ENCODE data around the gene HMGCLL1.

Gene HMGCLL1

DNA sequence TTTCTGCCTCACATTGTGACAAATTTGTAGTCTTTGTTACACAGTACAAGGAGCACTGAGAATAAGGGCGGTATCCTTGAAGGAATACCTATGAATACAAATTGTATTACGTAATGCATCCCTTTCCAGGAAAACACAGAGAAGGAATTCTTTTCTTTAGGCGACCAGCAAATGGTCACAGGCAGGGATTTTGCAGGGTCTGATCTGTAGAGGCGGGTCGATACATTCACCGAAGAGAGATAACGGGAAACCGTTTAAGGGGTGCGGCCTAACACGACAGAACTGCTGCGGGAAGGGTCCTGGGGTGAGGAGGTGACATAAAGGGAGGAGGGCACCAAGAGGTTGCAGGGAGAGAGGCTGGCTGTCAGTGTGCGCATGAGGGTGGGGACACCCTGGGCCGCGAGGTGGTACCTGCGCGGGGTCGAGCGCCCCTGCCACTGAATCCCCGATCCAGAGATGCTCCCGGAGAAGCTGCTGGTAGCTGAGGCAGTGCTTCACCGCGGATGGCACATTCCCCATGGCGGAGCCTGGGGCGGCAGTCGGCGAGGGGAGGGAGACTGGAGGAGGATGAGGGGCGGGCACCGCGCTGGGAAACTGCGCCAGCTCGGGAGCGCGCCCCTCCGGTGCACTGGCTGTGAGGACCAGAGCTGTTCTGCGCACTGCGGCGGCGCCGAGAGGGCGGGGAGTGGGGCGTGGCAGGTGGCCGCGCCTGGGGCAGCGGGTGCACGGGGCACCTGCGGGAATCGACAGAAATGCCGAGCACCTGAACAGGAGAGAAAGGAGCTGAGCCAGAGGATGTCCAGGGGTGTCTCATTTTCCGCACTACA, at the start of gene HMGCLL1:
HMGCLL1 (minus strand) TSS at position 656 of the 827 bp plus-strand sequence; CDS start at position 519, 137 bp downstream.
- Mint-ChIP-seq H3K36me3 (ENCODE audit: low read depth) (no peaks in the 10 kb centered on the region), H3K4me3 (peak within 1 kb of the TSS; percentile 90 to 94 (median 92)), H3K4me1 (peaks cover 5% of the 10 kb centered on the region), H3K9me3 (no peaks in the 10 kb centered on the region), H3K27ac (peak within 1 kb of the TSS in 2 of 3 experiments; percentile 52 to 59), H3K27me3 (ENCODE audit: low read depth) (peaks cover 11% of the 10 kb centered on the region)
- TF ChIP-seq, protein P1, sequence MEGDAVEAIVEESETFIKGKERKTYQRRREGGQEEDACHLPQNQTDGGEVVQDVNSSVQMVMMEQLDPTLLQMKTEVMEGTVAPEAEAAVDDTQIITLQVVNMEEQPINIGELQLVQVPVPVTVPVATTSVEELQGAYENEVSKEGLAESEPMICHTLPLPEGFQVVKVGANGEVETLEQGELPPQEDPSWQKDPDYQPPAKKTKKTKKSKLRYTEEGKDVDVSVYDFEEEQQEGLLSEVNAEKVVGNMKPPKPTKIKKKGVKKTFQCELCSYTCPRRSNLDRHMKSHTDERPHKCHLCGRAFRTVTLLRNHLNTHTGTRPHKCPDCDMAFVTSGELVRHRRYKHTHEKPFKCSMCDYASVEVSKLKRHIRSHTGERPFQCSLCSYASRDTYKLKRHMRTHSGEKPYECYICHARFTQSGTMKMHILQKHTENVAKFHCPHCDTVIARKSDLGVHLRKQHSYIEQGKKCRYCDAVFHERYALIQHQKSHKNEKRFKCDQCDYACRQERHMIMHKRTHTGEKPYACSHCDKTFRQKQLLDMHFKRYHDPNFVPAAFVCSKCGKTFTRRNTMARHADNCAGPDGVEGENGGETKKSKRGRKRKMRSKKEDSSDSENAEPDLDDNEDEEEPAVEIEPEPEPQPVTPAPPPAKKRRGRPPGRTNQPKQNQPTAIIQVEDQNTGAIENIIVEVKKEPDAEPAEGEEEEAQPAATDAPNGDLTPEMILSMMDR (IDR thresholded peaks at IDR 0.05; ENCODE audit: unreplicated experiment in 3 of 3) = no peak

DNA sequence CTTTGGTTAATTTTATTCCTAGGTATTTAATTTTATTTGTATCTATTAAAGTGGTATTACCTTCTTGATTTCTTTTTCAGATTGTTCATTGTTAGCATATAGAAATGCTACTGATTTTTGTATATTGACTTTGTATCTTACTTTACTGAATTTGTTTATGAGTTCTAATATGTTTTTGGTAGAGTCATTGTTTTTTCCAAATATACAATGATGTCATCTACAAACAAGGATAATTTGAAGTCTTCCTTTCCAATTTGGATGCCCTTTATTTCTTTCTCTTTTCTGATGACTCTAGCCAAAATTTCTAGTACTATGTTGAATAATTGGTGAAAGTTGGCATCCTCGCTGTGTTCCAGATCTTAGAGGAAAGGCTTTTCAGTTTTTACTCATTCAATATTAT, 43.0 kb upstream of the HMGCLL1 start:
- Mint-ChIP-seq H3K4me1 (no peaks in the 10 kb centered on the region), H3K9me3 (peaks cover 6% of the 10 kb centered on the region), H3K36me3 (ENCODE audit: low read depth) (no peaks in the 10 kb centered on the region), H3K27me3 (ENCODE audit: low read depth) (no peaks in the 10 kb centered on the region), H3K4me3 (no peak overlapping the region), H3K27ac (no peak overlapping the region)
- TF ChIP-seq, protein P1 (IDR thresholded peaks at IDR 0.05; ENCODE audit: unreplicated experiment in 3 of 3) = no peak

DNA sequence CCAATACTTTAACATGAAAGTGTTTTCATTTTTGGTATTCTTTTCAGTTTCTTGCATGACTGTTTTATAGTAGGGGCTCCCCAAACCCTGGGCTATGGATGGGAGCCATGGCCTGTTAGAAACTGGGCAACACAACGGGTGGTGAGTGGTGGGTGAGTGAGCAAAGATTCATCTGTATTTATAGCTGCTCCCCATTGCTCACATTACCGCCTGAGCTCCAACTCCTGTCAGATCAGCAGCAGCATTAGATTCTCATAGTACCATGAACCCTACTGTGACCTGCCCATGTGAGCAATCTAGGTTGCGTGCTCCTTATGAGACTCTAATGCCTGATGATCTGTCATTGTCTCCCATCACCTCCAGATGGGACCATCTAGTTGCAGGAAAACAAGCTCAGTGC, 42.3 kb upstream of the HMGCLL1 start:
- TF ChIP-seq, protein P1 (IDR thresholded peaks at IDR 0.05; ENCODE audit: unreplicated experiment in 3 of 3) = no peak
- Mint-ChIP-seq H3K36me3 (ENCODE audit: low read depth) (no peaks in the 10 kb centered on the region), H3K27ac (no peak overlapping the region), H3K27me3 (ENCODE audit: low read depth) (no peaks in the 10 kb centered on the region), H3K4me1 (no peaks in the 10 kb centered on the region), H3K9me3 (peaks cover 4% of the 10 kb centered on the region), H3K4me3 (no peak overlapping the region)

DNA sequence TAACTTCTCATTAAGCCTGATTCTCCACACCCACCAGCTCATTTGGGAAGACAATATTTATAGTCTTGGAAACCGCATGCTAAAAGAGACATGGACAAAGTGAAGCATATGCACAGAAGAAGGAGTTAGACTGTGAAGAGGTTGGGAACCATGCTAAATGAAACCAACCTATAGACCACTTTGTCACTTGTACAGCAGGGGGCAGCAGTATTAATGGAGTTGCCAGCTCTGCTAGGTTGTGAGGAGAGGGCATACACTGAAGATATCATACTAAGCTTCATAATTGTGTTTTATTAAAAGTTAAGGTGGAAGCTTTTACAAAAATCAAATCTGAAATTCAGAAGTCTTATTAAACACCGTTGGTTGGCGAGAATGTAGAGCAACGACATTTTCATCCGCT, 38.3 kb upstream of the HMGCLL1 start:
- no peaks in the 10 kb centered on the region for H3K4me1 Mint-ChIP-seq
- no peaks in the 10 kb centered on the region for H3K27me3 Mint-ChIP-seq (ENCODE audit: low read depth)
- peaks cover 4% of the 10 kb centered on the region for H3K9me3 Mint-ChIP-seq
- H3K36me3 Mint-ChIP-seq (ENCODE audit: low read depth) = no peaks in the 10 kb centered on the region
- H3K4me3 Mint-ChIP-seq = no peak overlapping the region
- H3K27ac Mint-ChIP-seq = no peak overlapping the region
- TF ChIP-seq, protein P1 (IDR thresholded peaks at IDR 0.05; ENCODE audit: unreplicated experiment in 3 of 3) = peak; percentile 27 to 50 (median 37)

DNA sequence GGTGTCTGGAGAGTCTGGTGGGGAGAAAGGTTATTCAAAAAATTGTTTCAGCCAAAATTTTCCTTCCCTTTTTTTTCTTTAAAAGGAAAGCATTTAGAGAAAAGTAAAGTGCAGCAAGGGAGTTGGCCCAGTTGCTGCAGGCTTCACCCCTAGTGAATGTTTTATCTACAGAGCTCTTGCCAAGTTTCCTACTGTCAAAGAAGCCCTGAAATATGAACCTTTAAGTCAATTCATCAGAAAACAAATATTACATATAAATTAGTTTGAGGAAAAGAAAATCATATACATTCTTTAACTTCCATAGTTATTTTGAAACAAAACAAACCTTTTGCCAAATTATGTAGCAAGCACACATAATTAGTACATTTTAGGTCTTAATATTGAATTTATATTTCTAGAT, 25.0 kb upstream of the HMGCLL1 start:
- H3K9me3 Mint-ChIP-seq = no peaks in the 10 kb centered on the region
- H3K4me1 Mint-ChIP-seq = peaks cover 22% of the 10 kb centered on the region
- TF ChIP-seq, protein P1 (IDR thresholded peaks at IDR 0.05; ENCODE audit: unreplicated experiment in 3 of 3) = no peak
- H3K27ac Mint-ChIP-seq = peak overlapping the region in 1 of 3 experiments; percentile 67
- no peaks in the 10 kb centered on the region for H3K27me3 Mint-ChIP-seq (ENCODE audit: low read depth)
- no peak overlapping the region for H3K4me3 Mint-ChIP-seq
- H3K36me3 Mint-ChIP-seq (ENCODE audit: low read depth) = no peaks in the 10 kb centered on the region

DNA sequence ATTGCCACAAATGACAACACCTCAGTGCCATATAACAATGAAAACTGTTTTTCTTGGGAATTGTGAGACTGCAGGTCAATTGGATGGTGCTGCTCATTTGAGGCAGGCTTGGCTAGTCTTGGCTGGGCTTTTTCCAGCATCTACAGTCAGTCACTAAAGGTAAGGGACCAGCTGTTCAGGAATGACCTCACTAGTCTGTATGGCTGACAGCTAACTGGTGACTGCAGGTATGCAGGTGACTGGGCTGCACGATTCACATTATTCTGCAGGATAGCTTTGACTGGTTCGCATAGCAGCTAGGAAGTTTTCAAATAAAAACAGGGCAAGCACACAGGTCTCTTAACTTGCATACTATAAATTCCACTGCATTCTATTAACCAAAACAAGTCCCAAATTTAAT, 22.1 kb upstream of the HMGCLL1 start:
- peaks cover 16% of the 10 kb centered on the region for H3K4me1 Mint-ChIP-seq
- no peaks in the 10 kb centered on the region for H3K27me3 Mint-ChIP-seq (ENCODE audit: low read depth)
- TF ChIP-seq, protein P1 (IDR thresholded peaks at IDR 0.05; ENCODE audit: unreplicated experiment in 3 of 3) = no peak
- no peaks in the 10 kb centered on the region for H3K36me3 Mint-ChIP-seq (ENCODE audit: low read depth)
- H3K9me3 Mint-ChIP-seq = no peaks in the 10 kb centered on the region
- no peak overlapping the region for H3K4me3 Mint-ChIP-seq
- no peak overlapping the region for H3K27ac Mint-ChIP-seq
